GM19035 (cell line): ENCODE data around the gene ACP2.

Source experiments
- ATAC-seq: cut with Tn5 transposase; IDR thresholded peaks from one replicate; pipeline ENCODE4 v1.9.1; 2021; ENCODE audit not compliant: unreplicated experiment

ACP2 gene

GRCh38 chr11:47248664-47249377 lies at the start of gene ACP2:
TSS of gene ACP2 (minus strand) at chr11:47248814. CDS start at chr11:47248789, 25 bp downstream.
- ATAC-seq: peak; percentile 93

DNA sequence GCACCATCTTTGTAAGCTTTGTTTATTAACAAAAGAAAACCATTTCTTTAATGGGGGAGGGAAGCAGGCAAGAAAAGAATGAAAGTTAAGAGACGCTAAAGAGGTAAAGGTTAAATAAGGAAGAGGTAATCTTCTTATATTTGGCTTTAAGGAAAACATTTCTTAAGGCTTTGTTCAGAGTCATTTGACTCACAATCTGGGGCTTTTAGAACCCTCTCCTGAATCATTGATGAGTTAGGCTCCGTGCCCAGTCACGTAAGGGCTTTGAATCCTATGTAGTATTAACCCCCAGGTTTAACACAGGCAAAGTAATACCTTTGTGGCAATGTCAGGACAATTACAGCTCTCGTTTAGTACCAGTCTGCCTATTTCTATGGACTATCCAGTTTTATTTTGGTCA lies 47.4 kb upstream of the ACP2 start:
- ATAC-seq: no peak

DNA sequence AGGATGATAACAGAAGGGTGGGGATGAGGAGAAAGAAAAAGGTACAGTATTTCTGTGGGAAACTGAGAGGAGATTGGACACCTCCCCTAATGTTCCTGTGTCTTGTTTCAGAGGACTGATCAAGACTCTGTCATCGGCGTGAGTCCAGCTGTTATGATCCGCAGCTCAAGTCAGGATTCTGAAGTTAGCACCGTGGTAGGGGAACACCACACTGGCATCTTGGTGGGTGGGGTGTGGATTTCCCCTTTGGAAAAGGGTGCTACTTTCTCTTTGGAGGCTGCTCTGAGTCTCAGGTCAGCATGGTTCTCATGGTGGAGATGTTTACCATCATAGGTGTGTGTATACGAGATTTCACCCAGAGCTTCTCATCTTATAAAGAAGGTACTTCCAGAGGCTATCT lies 46.8 kb upstream of the ACP2 start:
- no peak for ATAC-seq

DNA sequence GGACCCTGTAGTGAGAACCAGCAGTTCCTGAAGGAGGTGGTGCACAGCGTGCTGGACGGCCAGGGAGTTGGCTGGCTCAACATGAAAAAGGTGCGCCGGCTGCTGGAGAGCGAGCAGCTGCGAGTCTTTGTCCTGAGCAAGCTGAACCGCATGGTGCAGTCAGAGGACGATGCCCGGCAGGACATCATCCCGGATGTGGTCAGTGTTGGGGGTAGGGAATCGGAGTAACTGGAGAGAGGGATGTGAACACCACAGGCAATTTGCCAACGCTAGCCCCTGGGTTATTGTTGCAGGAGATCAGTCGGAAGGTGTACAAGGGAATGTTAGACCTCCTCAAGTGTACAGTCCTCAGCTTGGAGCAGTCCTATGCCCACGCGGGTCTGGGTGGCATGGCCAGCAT lies 41.2 kb upstream of the ACP2 start:
- no peak for ATAC-seq

DNA sequence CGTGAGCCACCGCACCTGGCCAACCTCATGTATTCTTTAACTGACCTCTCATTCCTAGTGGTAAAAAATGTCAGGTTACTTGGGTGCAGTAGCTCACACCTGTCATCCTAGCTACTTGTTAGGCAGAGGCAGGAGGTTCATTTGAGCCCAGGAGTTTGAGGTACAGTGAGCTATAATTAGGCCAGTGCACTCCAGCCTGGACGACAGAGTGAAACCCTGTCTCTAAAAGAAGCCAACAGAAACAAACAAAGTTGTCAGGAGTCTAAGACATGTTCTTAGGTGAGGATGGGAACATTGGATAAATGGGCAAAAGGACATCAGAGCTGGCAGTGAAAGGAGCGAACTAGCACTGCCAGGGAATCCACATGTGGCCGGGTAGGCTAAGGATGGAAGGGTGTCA lies 39.5 kb upstream of the ACP2 start:
- no peak for ATAC-seq

DNA sequence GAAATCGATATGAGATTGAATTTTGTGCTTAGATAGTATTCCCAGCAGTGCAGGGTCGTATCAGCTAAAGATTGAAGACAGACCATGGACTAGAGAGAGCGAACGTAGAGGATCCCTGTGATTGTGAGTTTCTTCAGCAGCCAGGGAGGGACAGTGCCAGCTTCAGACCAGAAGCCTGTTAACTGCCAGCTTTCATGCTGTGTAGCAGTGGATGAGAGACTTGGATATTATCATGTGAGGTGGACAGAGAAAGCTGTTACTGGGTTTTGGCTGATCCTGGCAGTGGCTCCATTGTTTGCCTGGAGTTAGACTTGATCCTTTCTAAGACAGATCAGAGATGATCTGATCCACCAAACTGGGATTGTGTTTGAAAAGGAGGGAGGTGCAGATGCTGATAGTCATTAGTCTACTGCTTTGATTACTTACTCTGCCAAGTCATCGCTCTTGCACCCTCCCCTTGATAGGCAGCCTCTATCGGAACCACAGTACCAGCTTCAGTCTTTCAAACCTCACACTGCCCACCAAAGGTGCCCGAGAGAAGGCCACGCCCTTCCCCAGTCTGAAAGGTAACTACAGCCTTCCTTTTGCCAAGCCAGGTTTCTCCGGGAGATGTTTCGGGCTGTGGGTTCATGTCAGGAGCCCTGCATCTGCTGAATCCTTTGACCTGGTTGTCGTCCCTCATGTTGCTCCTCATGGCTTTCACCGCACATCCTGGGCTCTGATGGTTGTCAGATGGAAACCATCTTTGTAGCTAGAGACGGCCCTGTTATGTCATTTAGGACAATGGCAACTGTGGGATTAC lies 37.6 kb upstream of the ACP2 start:
- no peak for ATAC-seq

DNA sequence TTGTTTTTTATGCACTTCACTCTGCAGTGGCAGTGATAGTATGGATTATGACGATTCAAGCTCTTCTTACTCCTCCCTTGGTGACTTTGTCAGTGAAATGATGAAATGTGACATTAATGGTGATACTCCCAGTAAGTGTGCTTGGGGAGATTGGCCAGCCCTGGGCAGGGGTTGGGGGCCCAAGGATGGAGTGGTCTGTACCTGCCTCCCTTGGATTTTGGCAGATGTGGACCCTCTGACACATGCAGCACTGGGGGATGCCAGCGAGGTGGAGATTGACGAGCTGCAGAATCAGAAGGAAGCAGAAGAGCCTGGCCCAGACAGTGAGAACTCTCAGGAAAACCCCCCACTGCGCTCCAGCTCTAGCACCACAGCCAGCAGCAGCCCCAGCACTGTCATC lies 35.5 kb upstream of the ACP2 start:
- no peak for ATAC-seq

DNA sequence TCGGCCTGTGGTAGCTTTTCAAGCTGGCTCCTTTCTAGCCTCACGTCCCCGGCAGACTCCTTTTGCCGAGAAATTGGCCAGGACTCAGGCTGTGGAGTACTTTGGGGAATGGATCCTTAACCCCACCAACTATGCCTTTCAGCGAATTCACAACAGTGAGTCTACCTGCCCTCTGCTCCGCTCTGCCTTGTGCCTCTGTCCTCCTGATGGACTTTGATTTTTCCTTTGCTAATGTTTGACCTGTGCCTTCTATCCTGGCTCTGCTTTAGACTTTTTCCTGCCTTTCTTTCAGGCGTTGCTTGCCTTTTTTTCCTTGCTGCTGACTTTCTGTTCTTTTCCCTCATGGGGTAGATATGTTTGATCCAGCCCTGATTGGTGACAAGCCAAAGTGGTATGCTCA lies 33.8 kb upstream of the ACP2 start:
- no peak for ATAC-seq

GRCh38 chr11:47280860-47281259 lies 32.2 kb upstream of the ACP2 start:
- ATAC-seq: no peak

DNA sequence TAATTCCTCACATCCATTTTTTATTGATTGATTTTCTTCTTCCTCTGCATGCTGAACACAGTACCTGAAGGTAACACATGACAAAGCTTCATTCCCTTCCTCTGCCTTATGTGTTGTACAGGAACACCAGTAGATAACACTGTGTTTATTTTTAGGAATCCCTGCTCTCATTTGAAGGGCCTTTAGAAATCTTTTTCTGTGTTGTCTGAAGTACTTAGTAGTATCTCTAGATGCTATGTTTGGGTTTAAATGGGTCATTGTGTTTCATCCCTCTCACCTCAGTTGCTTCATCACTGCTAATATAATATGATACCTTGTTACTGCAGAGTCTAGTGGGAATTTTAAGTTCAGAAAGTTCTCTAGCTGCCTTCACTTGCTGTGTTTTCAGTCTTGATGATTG lies 31.5 kb upstream of the ACP2 start:
- no peak for ATAC-seq

DNA sequence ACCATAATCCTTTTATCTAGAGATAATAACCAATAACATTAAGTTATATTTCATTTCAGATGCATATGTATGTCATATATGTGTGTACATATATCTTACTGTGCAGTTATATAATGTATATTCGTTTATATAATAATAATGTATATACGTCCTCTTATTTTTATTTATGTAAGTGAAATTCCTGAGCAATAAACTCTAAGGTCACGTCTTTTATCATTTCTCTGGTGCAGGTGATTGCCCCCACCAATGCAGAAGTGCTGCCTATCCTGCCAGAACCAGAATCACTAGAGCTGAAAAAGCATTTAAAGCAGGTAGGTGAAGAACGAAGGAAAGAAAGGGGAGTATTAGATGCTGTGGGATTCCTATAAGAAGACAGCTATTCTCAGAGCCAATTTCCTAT lies 30.2 kb upstream of the ACP2 start:
- no peak for ATAC-seq

GRCh38 chr11:47278058-47278457 lies 29.4 kb upstream of the ACP2 start:
- ATAC-seq: no peak

GRCh38 chr11:47276923-47277322 lies 28.3 kb upstream of the ACP2 start:
- no peak for ATAC-seq

- no peak for ATAC-seq
Measured at GRCh38 chr11:47274495-47275235, 26.1 kb upstream of the ACP2 start.

- ATAC-seq: no peak
Measured at GRCh38 chr11:47272706-47273105, 24.1 kb upstream of the ACP2 start.

DNA sequence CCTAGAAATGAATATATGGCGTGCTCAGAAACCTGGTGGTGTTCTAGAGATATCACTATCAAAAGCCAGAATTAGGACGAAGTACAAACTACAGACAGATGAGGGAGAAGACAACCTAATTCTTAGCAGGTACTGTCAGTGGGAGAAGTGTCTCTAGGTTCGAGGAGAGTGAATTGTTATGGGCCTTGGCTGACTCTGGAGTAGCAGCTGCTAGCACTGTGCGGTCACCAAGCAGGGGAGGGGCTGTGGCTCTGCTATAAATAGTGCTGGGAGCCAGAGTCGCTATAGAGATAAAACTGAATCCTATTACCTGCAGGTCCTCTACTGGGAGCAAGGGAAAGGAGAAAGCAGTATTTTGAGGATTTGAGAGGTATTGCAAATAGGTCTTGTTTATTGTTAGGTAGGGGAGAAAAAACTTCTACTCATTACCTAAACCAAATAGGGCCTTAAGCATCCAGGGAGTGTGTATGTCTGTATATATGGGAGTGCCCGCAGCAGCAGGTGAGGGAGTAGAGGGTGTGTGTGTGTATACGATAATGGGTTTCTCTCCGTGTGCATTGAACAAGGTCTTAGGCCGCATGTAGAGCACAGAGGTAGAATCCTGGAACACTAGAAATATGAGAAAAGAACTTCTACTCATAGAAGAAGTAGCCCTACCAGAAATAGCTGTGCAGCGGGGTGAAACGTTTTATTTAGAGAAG lies 23.5 kb upstream of the ACP2 start:
- ATAC-seq: no peak

DNA sequence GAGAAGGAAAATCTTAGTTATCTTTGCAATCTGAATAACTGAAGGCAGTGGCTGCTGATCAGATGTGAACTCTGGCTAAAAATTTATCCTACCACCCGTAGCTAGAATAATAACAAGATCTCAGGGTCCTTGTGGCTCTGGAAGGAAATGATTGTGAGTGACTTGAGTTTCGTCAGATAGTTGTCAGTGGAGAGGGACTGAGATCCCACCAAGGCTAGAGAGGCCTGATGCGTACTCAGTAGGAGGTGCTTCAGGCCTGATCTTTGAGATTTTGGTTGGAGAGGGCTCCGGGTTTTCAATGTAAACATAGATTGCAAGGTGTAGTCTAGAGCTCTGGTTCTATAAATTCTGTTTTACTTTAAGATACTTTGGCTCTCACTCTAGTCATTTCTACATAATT lies 22.7 kb upstream of the ACP2 start:
- ATAC-seq: no peak

DNA sequence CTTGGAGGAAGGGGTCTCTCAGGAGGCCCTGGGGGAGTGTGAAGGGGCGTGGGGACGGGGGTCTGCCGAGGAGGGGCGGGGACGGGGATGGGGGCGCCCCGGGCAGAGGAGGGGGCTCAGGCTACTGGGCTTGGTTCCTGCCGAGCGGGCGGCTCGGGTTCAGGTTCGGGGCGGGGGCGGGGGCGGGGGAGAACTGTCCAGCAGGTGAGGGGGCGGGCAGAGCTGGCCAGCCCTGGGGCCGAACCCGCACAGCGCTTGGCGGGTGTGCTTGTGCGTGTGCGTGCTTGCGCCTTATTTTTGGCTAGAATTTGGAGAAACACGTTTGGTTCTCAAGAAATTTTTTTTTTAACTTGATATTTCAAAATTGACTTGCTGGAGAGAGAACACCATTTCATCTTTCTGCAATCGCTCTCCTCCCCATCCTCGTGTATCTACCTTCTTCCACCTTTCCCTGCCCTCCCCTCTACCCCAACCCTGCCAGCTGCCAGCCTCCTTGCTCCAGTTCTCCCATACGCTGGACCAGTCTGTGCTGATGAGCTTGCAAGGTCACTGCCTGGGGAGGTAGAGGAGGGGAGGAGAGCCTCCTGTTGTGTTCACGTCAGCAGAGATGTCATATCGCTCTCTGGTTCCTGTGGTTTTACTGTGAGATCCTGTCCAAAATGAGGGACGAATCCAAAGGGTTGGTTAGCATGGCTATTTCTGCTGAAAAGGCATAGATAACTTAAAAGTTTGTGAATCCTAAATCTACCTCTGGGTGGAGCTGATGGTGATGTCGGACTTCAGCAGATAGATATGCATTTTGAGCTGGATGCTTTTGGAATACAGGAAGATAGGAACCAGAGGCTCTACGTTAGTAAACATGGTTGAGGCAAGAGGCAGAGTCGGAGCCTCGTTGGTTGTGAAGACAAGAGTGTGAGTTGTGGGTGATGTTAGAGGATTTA lies 22.0 kb upstream of the ACP2 start:
- ATAC-seq: no peak

DNA sequence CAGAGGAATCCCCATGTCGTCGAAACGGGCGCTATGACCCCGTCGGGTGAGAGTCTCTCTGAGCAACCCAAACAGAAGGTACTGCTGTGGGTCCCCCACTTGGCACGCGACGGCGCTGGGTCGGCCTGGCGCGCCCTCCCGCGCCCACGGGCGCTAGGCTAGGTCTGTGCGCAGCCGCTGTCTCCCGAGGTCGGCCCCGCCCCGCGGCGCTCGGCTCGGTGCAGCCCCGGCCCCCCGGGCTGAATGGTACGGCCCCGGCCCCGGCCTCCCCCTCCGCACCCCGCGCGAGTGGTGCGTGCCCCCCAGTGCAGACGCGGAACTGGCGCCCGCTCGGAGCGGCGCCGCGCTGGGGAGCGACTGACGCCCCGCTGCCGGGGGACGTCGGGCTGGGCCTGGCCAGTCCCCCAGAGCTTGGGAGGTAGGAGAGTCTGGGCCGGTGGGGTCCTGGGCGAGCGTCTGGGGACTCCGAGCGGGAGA lies 21.3 kb upstream of the ACP2 start, which contains the start of gene MADD:
TSS of gene MADD (plus strand) at position 305 of the 477 bp plus-strand sequence.
- peak; percentile 75 for ATAC-seq
